NCI-H2171 treated with DMSO at 0.1 percent for 48 hours (cell line): ENCODE measurements around the gene PLAU.

Experiments used
- DNase-seq: peaks from one replicate; lab custom pipeline; 2025; lab: John Stamatoyannopoulos, UW

The PLAU gene

GRCh38 chr10:73910764-73911552, at the start of gene PLAU:
Gene PLAU (plus strand): TSS chr10:73911132. CDS start chr10:73911556, 424 bp downstream.
- DNase-seq, result peak; percentile 19

- no peak for DNase-seq
Measured at GRCh38 chr10:73862011-73862410, 48.9 kb upstream of the PLAU start.

- no peak for DNase-seq
Measured at GRCh38 chr10:73863039-73863817, 47.7 kb upstream of the PLAU start.

GRCh38 chr10:73864229-73864628, 46.7 kb upstream of the PLAU start:
- no peak for DNase-seq

GRCh38 chr10:73865107-73865458, 45.8 kb upstream of the PLAU start:
- DNase-seq, result no peak

- no peak for DNase-seq
Measured at GRCh38 chr10:73865459-73866442, 45.2 kb upstream of the PLAU start.

GRCh38 chr10:73866621-73867020, 44.3 kb upstream of the PLAU start:
- DNase-seq, result no peak

GRCh38 chr10:73867126-73867807, 43.7 kb upstream of the PLAU start:
- DNase-seq, result no peak

GRCh38 chr10:73867871-73868631, 42.9 kb upstream of the PLAU start:
- DNase-seq, result no peak

- DNase-seq, result no peak
Measured at GRCh38 chr10:73868655-73869195, 42.2 kb upstream of the PLAU start.

GRCh38 chr10:73871295-73872189, 39.4 kb upstream of the PLAU start:
- no peak for DNase-seq

GRCh38 chr10:73872190-73872710, 38.7 kb upstream of the PLAU start:
- peak; percentile 87 for DNase-seq

GRCh38 chr10:73873142-73873837, 37.6 kb upstream of the PLAU start:
- DNase-seq, result no peak

- no peak for DNase-seq
Measured at GRCh38 chr10:73873838-73874215, 37.1 kb upstream of the PLAU start.

GRCh38 chr10:73874267-73875138, 36.4 kb upstream of the PLAU start, which contains the start of gene CAMK2G:
Gene CAMK2G (minus strand): TSS chr10:73874555. CDS start chr10:73874461, 94 bp downstream.
- DNase-seq, result peak; percentile 64

- no peak for DNase-seq
Measured at GRCh38 chr10:73875139-73875475, 35.8 kb upstream of the PLAU start.

GRCh38 chr10:73876157-73876556, 34.8 kb upstream of the PLAU start:
- no peak for DNase-seq

GRCh38 chr10:73876566-73876965, 34.4 kb upstream of the PLAU start:
- no peak for DNase-seq
